ENCODE data around the gene PRKAA1.
"Not testable (repeated sequence)": the region's sequence is repeated elsewhere in the genome, so short reads cannot be mapped to it uniquely, and the experiment has no call there.

PRKAA1 gene

GRCh38 chr5:40832345-40832744, 34.2 kb upstream of the PRKAA1 start:
- Histone ChIP-seq H3K9me3 (ENCODE audit: insufficient read depth, low read depth, low read length) (no peaks in the 10 kb centered on the region), H3K4me1 (ENCODE audit: insufficient read depth, low read length) (peaks cover 18% of the 10 kb centered on the region), H3K27ac (ENCODE audit: low read length) (no peak overlapping the region), H3K4me3 (ENCODE audit: low read length) (peak overlapping the region; percentile 86), H3K27me3 (ENCODE audit: insufficient read depth, low read length) (no peaks in the 10 kb centered on the region), H3K9ac (ENCODE audit: low read depth, low read length) (peak overlapping the region; percentile 99; the same call in 1 of the 2 replicates), H3K36me3 (ENCODE audit: insufficient read depth, low read depth, low read length) (peaks cover 75% of the 10 kb centered on the region)

GRCh38 chr5:40831346-40832210, 33.4 kb upstream of the PRKAA1 start:
- peak overlapping the region; percentile 35; the same call in 1 of the 2 replicates for H3K9ac ChIP-seq (ENCODE audit: low read depth, low read length)
- no peak overlapping the region for H3K27ac ChIP-seq (ENCODE audit: low read length)
- no peaks in the 10 kb centered on the region for H3K9me3 ChIP-seq (ENCODE audit: insufficient read depth, low read depth, low read length)
- H3K4me3 ChIP-seq (ENCODE audit: low read length) = peak overlapping the region; percentile 86
- peaks cover 18% of the 10 kb centered on the region for H3K4me1 ChIP-seq (ENCODE audit: insufficient read depth, low read length)
- H3K36me3 ChIP-seq (ENCODE audit: insufficient read depth, low read depth, low read length) = peaks cover 83% of the 10 kb centered on the region
- H3K27me3 ChIP-seq (ENCODE audit: insufficient read depth, low read length) = no peaks in the 10 kb centered on the region

- no peak overlapping the region for H3K27ac ChIP-seq (ENCODE audit: low read length)
- no peaks in the 10 kb centered on the region for H3K27me3 ChIP-seq (ENCODE audit: insufficient read depth, low read length)
- H3K4me1 ChIP-seq (ENCODE audit: insufficient read depth, low read length) = peaks cover 18% of the 10 kb centered on the region
- H3K4me3 ChIP-seq (ENCODE audit: low read length) = no peak overlapping the region
- H3K9me3 ChIP-seq (ENCODE audit: insufficient read depth, low read depth, low read length) = no peaks in the 10 kb centered on the region
- no peak overlapping the region for H3K9ac ChIP-seq (ENCODE audit: low read depth, low read length)
- peaks cover 86% of the 10 kb centered on the region for H3K36me3 ChIP-seq (ENCODE audit: insufficient read depth, low read depth, low read length)
These were observed 31.8 kb upstream of the PRKAA1 start for GRCh38 chr5:40829748-40830533.

- H3K36me3 ChIP-seq (ENCODE audit: insufficient read depth, low read depth, low read length) = peaks cover 78% of the 10 kb centered on the region
- H3K27me3 ChIP-seq (ENCODE audit: insufficient read depth, low read length) = no peaks in the 10 kb centered on the region
- H3K4me1 ChIP-seq (ENCODE audit: insufficient read depth, low read length) = peaks cover 18% of the 10 kb centered on the region
- no peak overlapping the region for H3K4me3 ChIP-seq (ENCODE audit: low read length)
- no peak overlapping the region for H3K9ac ChIP-seq (ENCODE audit: low read depth, low read length)
- no peak overlapping the region for H3K27ac ChIP-seq (ENCODE audit: low read length)
- H3K9me3 ChIP-seq (ENCODE audit: insufficient read depth, low read depth, low read length) = no peaks in the 10 kb centered on the region
These were observed 30.8 kb upstream of the PRKAA1 start for GRCh38 chr5:40828690-40829661.

DNA sequence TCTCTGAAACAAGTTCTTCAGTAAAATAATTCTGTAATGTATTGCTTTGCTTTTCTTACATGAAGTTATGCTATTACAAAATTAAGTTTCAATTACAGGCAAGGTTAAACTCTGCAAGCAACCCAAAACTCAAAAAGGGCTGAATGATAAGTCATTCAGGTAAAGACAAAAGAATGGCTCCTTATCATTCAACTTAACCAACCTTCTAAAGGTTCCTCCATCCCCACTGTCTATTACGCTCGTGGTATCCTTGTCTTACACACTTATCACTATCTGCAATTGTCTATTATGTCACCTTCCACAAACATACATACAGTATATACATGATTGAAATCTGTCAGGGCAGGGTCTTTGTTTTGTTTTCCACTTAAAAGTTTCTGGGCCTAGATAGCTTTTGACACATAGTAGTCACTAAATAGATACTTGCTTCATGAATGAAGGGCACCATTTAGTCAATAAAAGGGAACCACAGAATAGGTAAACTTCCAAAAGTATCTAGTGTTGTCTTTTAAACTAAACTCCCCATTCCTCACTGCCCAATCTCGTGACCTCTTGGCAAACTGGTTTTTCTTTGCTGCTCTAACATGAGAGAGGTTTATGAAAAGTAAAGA, 30.0 kb upstream of the PRKAA1 start:
- Histone ChIP-seq H3K9me3 (ENCODE audit: insufficient read depth, low read depth, low read length) (no peaks in the 10 kb centered on the region), H3K27me3 (ENCODE audit: insufficient read depth, low read length) (no peaks in the 10 kb centered on the region), H3K4me3 (ENCODE audit: low read length) (no peak overlapping the region), H3K4me1 (ENCODE audit: insufficient read depth, low read length) (peaks cover 13% of the 10 kb centered on the region), H3K9ac (ENCODE audit: low read depth, low read length) (no peak overlapping the region), H3K27ac (ENCODE audit: low read length) (no peak overlapping the region), H3K36me3 (ENCODE audit: insufficient read depth, low read depth, low read length) (peaks cover 69% of the 10 kb centered on the region)

DNA sequence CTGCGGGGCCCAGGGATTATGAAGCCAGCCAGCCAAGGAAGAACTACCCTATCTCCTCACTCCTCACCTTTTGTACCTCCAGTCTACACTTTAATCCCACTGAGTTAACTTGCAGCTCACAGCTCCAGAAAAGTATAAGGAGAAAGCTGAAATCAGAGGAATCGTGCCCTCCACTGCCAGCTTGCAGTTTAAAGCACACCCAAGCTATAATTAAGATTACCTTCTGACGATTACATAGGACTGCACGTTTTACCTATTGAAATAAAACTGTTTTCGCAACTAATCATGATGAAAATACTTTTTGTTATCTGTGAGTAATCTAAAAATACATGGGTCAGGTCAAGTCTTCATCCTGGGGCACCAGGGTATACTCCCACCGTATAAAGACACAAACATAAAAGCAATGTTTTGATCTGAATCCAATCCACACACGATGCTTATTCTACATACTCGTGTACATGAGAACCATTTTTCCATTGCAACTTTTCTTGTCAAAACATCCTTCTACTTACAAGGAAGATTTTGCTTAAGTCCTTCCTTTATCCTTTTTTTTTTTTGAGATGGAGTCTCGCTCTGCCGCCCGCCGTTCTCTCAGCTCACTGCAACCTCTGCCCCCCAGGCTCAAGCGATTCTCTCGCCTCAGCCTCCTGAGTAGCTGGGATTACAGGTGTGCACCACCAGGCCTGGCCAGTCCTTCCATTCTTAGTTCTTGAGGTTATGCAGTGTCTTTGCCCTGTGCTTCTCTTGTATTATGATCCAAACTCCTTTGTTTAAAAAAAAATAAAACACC, 29.2 kb upstream of the PRKAA1 start:
- Histone ChIP-seq H3K36me3 (ENCODE audit: insufficient read depth, low read depth, low read length) (peaks cover 62% of the 10 kb centered on the region), H3K4me3 (ENCODE audit: low read length) (no peak overlapping the region), H3K9ac (ENCODE audit: low read depth, low read length) (no peak overlapping the region), H3K27ac (ENCODE audit: low read length) (no peak overlapping the region), H3K4me1 (ENCODE audit: insufficient read depth, low read length) (peaks cover 7% of the 10 kb centered on the region), H3K9me3 (ENCODE audit: insufficient read depth, low read depth, low read length) (no peaks in the 10 kb centered on the region), H3K27me3 (ENCODE audit: insufficient read depth, low read length) (no peaks in the 10 kb centered on the region)

DNA sequence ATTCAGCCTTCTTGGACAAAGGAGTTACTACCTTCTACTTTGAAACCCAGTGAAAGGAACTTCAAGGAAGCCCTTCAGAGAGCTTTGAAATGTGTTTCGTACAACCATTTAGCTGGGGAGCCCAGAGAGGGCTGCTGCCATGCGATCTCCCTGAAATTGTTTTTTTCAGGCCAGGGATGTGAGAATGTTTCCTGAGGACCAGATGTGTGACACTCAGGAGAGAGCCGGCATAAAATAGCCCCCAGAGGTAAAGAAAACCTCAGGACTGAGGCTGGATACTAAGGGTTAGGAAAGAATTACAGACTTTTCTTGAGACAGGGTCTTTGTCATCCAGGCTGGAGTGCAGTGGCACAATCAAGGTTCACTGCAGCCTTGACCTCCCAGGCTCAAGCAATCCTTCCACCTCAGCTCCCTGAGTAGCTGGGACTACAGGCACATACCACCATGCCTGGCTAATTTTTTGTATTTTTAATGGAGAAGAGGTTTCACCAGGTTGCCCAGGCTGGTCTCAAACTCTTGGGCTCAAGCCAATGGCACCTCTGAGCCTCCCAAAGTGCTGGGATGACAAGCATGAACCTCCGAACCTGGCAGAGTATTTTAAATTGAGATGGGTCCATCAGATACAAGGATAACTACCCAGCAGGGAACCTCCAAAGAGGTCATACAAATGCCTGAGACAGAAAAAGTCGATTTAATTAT, 28.5 kb upstream of the PRKAA1 start:
- Histone ChIP-seq H3K4me3 (ENCODE audit: low read length) (no peak overlapping the region), H3K27ac (ENCODE audit: low read length) (no peak overlapping the region), H3K36me3 (ENCODE audit: insufficient read depth, low read depth, low read length) (peaks cover 55% of the 10 kb centered on the region), H3K4me1 (ENCODE audit: insufficient read depth, low read length) (no peaks in the 10 kb centered on the region; the same call in 1 of the 2 replicates), H3K27me3 (ENCODE audit: insufficient read depth, low read length) (no peaks in the 10 kb centered on the region), H3K9ac (ENCODE audit: low read depth, low read length) (no peak overlapping the region), H3K9me3 (ENCODE audit: insufficient read depth, low read depth, low read length) (no peaks in the 10 kb centered on the region)

DNA sequence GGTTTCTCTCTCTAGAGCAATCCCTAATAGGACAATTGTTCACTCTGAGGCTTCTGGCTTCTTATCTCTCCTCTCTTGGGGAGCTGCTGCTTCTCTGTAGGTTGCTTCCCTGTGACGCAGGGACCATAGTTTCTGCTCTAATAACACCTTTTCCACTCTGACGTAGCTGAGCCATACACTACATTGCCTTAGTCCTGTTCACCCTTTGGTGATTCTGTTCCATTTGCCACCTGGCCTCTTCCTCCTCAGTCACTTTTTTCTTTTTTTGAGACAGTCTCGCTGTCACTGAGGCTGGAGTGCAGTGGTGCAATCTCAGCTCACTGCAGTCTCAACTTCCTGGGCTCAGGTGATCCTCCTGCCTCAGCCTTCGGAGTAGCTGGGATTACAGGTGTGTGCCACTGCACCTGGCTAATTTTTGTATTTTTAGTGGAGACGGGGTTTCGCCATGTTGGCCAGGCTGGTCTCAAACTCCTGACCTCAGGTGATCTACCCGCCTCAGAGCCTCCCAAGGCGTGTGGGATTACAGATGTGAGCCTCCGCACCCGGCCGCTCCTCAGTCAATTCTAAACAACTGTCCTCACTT, 27.4 kb upstream of the PRKAA1 start:
- H3K4me1 ChIP-seq (ENCODE audit: insufficient read depth, low read length); H3K4me3 ChIP-seq (ENCODE audit: low read length); H3K9me3 ChIP-seq (ENCODE audit: insufficient read depth, low read depth, low read length); H3K27ac ChIP-seq (ENCODE audit: low read length); H3K27me3 ChIP-seq (ENCODE audit: insufficient read depth, low read length); H3K9ac ChIP-seq (ENCODE audit: low read depth, low read length): not testable (repeated sequence)
- peaks cover 44% of the 10 kb centered on the region for H3K36me3 ChIP-seq (ENCODE audit: insufficient read depth, low read depth, low read length)

DNA sequence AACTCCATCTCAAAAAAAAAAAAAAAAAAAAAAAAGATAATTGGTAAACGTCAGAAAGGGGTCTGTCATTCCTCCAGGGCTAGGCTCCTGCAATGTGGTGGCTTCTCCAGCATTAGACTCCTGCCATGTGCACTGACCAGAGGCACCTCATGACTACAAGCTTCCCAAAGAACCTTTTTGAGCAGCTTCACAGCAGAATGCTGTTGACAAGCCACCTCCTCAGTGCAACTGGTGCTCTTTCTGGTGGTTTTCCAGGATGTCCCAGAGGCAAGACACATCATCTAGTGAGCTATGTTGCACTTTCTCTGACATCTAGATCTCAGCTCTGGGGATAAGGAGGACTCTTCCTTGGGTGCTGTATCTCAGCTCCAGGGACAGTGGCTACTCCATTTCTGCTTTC, 25.3 kb upstream of the PRKAA1 start:
- Histone ChIP-seq H3K9ac (ENCODE audit: low read depth, low read length) (no peak overlapping the region), H3K27ac (ENCODE audit: low read length) (no peak overlapping the region), H3K36me3 (ENCODE audit: insufficient read depth, low read depth, low read length) (peaks cover 23% of the 10 kb centered on the region), H3K9me3 (ENCODE audit: insufficient read depth, low read depth, low read length) (no peaks in the 10 kb centered on the region), H3K27me3 (ENCODE audit: insufficient read depth, low read length) (no peaks in the 10 kb centered on the region), H3K4me1 (ENCODE audit: insufficient read depth, low read length) (no peaks in the 10 kb centered on the region), H3K4me3 (ENCODE audit: low read length) (no peak overlapping the region)

Measured in iPS-20b (cell line).